Measurements from ENCODE around the gene AGAP1. TPM values are rescaled to one million over a fixed set of nuclear protein-coding genes. Genes with fewer than 3 reads are reported as not detected.

The AGAP1 gene
- total RNA-seq, 1 donor from 2014 or later, result 39.0 TPM

- TF ChIP-seq CTCF (IDR thresholded peaks at IDR 0.05), result no peak
- Mint-ChIP-seq H3K4me3 (ENCODE audit: unreplicated experiment) (no peak overlapping the region), H3K27me3 (ENCODE audit: low read depth) (no peaks in the 10 kb centered on the region), H3K4me1 (ENCODE audit: low read depth) (no peaks in the 10 kb centered on the region), H3K9me3 (ENCODE audit: low read depth) (no peaks in the 10 kb centered on the region), H3K36me3 (ENCODE audit: low read depth) (peaks cover 26% of the 10 kb centered on the region), H3K27ac (ENCODE audit: unreplicated experiment) (no peak overlapping the region)
- DNase-seq (ENCODE audit: low spot score), result no peak
Observed at GRCh38 chr2:235802542-235802941, 308.7 kb downstream of the AGAP1 start.

- no peaks in the 10 kb centered on the region for H3K27me3 Mint-ChIP-seq (ENCODE audit: low read depth)
Observed at GRCh38 chr2:235803028-235803427, 309.2 kb downstream of the AGAP1 start.

GRCh38 chr2:235804676-235805075 lies 310.8 kb downstream of the AGAP1 start:
- Mint-ChIP-seq H3K4me3 (ENCODE audit: unreplicated experiment) (no peak overlapping the region), H3K36me3 (ENCODE audit: low read depth) (peaks cover 13% of the 10 kb centered on the region), H3K27me3 (ENCODE audit: low read depth) (no peaks in the 10 kb centered on the region), H3K9me3 (ENCODE audit: low read depth) (no peaks in the 10 kb centered on the region), H3K27ac (ENCODE audit: unreplicated experiment) (no peak overlapping the region), H3K4me1 (ENCODE audit: low read depth) (no peaks in the 10 kb centered on the region)
- DNase-seq (ENCODE audit: low spot score), result no peak
- no peak for TF ChIP-seq CTCF (IDR thresholded peaks at IDR 0.05)

More at GRCh38 chr2:235803028-235803427, 309.2 kb downstream of the AGAP1 start:
- no peak overlapping the region for H3K4me3 Mint-ChIP-seq (ENCODE audit: unreplicated experiment)
- H3K9me3 Mint-ChIP-seq (ENCODE audit: low read depth), result no peaks in the 10 kb centered on the region
- H3K4me1 Mint-ChIP-seq (ENCODE audit: low read depth), result no peaks in the 10 kb centered on the region
- H3K27ac Mint-ChIP-seq (ENCODE audit: unreplicated experiment), result no peak overlapping the region
- TF ChIP-seq CTCF (IDR thresholded peaks at IDR 0.05), result peak; percentile 75
- no peak for DNase-seq (ENCODE audit: low spot score)
- peaks cover 22% of the 10 kb centered on the region for H3K36me3 Mint-ChIP-seq (ENCODE audit: low read depth)

GRCh38 chr2:235806986-235807750 lies 313.3 kb downstream of the AGAP1 start:
- Mint-ChIP-seq H3K4me1 (ENCODE audit: low read depth) (no peaks in the 10 kb centered on the region), H3K27me3 (ENCODE audit: low read depth) (no peaks in the 10 kb centered on the region), H3K27ac (ENCODE audit: unreplicated experiment) (no peak overlapping the region), H3K4me3 (ENCODE audit: unreplicated experiment) (no peak overlapping the region), H3K9me3 (ENCODE audit: low read depth) (no peaks in the 10 kb centered on the region), H3K36me3 (ENCODE audit: low read depth) (peaks cover 18% of the 10 kb centered on the region)
- no peak for TF ChIP-seq CTCF (IDR thresholded peaks at IDR 0.05)
- DNase-seq (ENCODE audit: low spot score), result no peak

GRCh38 chr2:235808366-235808765 lies 314.5 kb downstream of the AGAP1 start:
- no peak for TF ChIP-seq CTCF (IDR thresholded peaks at IDR 0.05)
- Mint-ChIP-seq H3K27ac (ENCODE audit: unreplicated experiment) (no peak overlapping the region), H3K27me3 (ENCODE audit: low read depth) (no peaks in the 10 kb centered on the region), H3K4me1 (ENCODE audit: low read depth) (no peaks in the 10 kb centered on the region), H3K4me3 (ENCODE audit: unreplicated experiment) (no peak overlapping the region), H3K36me3 (ENCODE audit: low read depth) (peaks cover 28% of the 10 kb centered on the region), H3K9me3 (ENCODE audit: low read depth) (no peaks in the 10 kb centered on the region)
- no peak for DNase-seq (ENCODE audit: low spot score)
